Mucosa of stomach (tissue), 1 donor: ENCODE results near the gene TLX2.
"Not testable (repeated sequence)": the region's sequence is repeated elsewhere in the genome, so short reads cannot be mapped to it uniquely, and the experiment has no call there.

Experiments used
- H3K27me3 ChIP-seq: one replicate; pipeline ENCODE4 v1.7.0; 2013; ENCODE audit warnings: mild to moderate bottlenecking, low read length; ENCODE audit not compliant: control insufficient read depth, insufficient read depth
- H3K36me3 ChIP-seq: one replicate; pipeline ENCODE4 v1.7.0; 2013; ENCODE audit warnings: low read length; ENCODE audit not compliant: control insufficient read depth, insufficient read depth
- H3K4me1 ChIP-seq: one replicate; pipeline ENCODE4 v1.7.0; 2013; ENCODE audit warnings: mild to moderate bottlenecking, low read length; ENCODE audit not compliant: control insufficient read depth, insufficient read depth
- H3K4me3 ChIP-seq: one replicate; pipeline ENCODE4 v1.7.0; 2013; ENCODE audit warnings: low read length
- H3K9ac ChIP-seq: one replicate; pipeline ENCODE4 v1.7.0; 2013; ENCODE audit warnings: mild to moderate bottlenecking, low read length, moderate library complexity
- H3K9me3 ChIP-seq: one replicate; pipeline ENCODE4 v1.7.0; 2013; ENCODE audit warnings: mild to moderate bottlenecking, low read length, moderate library complexity; ENCODE audit not compliant: control insufficient read depth
- donor health status: Pancreatic carcinoma.

The TLX2 gene

DNA sequence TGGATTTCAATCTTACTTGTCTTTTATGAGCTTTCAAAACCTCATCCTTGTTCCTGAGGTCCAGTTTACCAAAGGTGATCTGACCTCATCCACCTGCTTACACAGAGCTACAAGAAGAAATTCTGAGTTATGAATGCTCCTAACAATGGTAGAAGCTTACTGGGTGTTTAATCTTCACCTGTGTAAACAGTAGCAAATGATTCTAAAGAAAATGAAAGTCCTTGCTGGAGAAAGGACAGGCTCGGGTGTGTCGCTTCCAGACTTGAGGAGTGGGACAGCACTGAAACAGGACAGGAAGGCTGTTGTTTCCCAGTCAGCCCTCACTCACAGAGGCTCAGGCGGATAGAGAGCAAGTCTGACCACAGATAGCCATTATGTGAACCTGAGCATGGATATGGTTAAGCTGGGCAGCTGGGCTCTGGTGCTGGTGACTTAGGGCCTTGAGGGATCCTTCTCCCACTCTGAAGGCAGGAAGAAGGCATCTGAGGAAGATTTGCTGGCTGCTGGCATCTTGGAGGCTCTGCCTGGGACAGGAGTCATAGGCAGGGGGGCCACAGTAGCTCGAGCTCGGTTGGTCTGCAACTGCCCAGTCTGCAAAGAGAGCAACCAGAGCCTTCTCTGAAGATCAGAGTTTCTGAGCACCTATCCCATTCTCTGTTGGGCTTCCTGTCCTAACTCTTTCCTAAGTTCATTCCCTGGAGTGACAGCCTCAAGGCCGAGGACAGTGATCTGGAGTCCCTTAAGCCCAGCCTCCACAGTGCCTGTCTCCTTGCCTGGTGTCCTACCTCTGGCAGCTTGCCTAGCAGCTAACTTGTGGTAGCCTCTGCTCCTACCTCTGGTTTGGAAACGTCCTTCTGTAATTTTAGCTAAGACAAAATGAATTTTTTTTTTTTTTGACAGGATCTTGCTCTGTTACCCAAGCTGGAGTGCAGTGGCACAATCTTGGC lies 44.3 kb downstream of the TLX2 start:
- Histone ChIP-seq H3K4me1 (peaks cover 27% of the 10 kb centered on the region), H3K9ac (no peak overlapping the region), H3K9me3 (no peaks in the 10 kb centered on the region), H3K4me3 (no peak overlapping the region), H3K27me3 (no peaks in the 10 kb centered on the region), H3K36me3 (no peaks in the 10 kb centered on the region)

GRCh38 chr2:74559912-74560311 lies 45.7 kb downstream of the TLX2 start:
- no peaks in the 10 kb centered on the region for H3K27me3 ChIP-seq
- H3K9me3 ChIP-seq = no peaks in the 10 kb centered on the region
- H3K9ac ChIP-seq = no peak overlapping the region
- no peak overlapping the region for H3K4me3 ChIP-seq
- H3K4me1 ChIP-seq = peaks cover 27% of the 10 kb centered on the region
- H3K36me3 ChIP-seq = no peaks in the 10 kb centered on the region

DNA sequence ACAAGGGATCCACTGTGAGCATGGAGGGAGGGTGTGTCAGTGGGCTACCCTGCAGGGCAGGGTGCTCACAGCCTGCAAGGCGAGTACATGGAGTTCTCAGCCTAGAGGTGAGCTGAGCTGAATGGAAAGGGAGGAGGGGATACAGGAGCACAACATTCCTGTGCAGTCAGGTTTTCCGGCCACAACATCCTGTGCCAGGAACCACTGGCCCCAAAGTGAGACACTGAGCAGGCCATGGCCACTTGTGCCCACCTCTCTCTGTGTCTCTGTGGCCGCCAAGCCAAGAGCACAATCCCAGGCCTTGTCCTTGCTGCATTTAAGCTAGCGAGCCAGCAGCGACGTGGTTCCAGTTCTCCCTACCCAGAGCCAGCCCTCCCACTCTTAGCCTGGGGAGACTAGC lies 46.3 kb downstream of the TLX2 start:
- Histone ChIP-seq H3K4me3 (no peak overlapping the region), H3K36me3 (no peaks in the 10 kb centered on the region), H3K9ac (no peak overlapping the region), H3K27me3 (no peaks in the 10 kb centered on the region), H3K4me1 (peaks cover 22% of the 10 kb centered on the region), H3K9me3 (no peaks in the 10 kb centered on the region)

- H3K36me3 ChIP-seq, H3K9ac ChIP-seq, H3K4me3 ChIP-seq, H3K27me3 ChIP-seq, H3K9me3 ChIP-seq: not testable (repeated sequence)
- peaks cover 19% of the 10 kb centered on the region for H3K4me1 ChIP-seq
These were observed 46.8 kb downstream of the TLX2 start for GRCh38 chr2:74561022-74561421.

DNA sequence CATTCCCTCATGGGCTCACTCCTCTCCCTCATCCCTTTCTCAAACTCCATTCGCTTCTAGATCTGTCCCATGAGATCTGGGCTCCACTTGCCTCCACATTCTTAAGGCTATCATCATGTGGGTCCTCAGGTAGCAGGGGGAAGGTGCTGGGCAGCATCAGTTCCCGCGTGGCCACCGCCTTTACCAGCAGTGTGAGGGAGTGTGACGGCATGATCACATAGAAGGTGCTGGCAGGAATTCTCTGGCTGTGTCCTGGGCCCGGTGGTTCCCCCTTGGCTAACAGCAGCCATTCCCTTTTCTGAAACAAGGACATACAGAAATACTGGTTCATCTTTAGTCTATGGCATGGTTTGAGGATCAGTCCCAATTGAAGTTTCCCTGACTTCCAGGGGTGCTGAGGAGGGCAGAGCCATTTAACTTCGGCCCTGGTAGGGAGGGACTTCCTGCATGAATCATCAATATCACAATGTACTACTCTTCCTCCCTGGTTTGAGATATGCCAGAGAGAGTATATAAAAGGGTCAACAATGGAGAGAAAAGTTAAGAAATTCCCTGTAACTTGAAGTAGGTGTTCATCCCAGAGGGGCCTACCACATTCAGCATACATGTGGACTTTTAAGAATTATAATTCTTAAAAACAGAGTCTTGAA lies 48.0 kb downstream of the TLX2 start:
- no peak overlapping the region for H3K4me3 ChIP-seq
- H3K4me1 ChIP-seq = peaks cover 16% of the 10 kb centered on the region
- no peaks in the 10 kb centered on the region for H3K36me3 ChIP-seq
- no peak overlapping the region for H3K9ac ChIP-seq
- H3K9me3 ChIP-seq = no peaks in the 10 kb centered on the region
- no peaks in the 10 kb centered on the region for H3K27me3 ChIP-seq

GRCh38 chr2:74564222-74564621 lies 50.0 kb downstream of the TLX2 start:
- Histone ChIP-seq H3K4me3 (no peak overlapping the region), H3K9ac (no peak overlapping the region), H3K36me3 (no peaks in the 10 kb centered on the region), H3K9me3 (no peaks in the 10 kb centered on the region), H3K4me1 (no peaks in the 10 kb centered on the region), H3K27me3 (no peaks in the 10 kb centered on the region)

GRCh38 chr2:74566076-74566753 lies 52.0 kb downstream of the TLX2 start:
- Histone ChIP-seq H3K27me3 (no peaks in the 10 kb centered on the region), H3K36me3 (no peaks in the 10 kb centered on the region), H3K4me1 (no peaks in the 10 kb centered on the region), H3K4me3 (no peak overlapping the region), H3K9me3 (no peaks in the 10 kb centered on the region), H3K9ac (no peak overlapping the region)

DNA sequence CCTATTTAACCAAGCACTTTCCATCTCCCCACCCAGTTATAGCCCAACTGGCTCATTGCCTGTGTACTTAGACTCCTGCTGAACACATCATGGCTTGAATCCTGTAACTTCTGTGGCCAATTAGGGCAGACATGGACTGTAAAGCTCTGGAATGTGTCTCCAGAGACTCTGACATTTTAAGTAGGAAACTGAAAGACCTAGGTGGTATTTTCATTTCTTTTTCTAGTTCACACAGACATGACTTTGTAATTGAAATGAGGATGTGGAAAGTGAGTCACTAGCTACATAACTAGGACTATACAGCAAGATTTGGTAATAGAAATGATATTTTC lies 52.5 kb downstream of the TLX2 start:
- Histone ChIP-seq H3K9me3 (no peaks in the 10 kb centered on the region), H3K4me3 (no peak overlapping the region), H3K4me1 (no peaks in the 10 kb centered on the region), H3K9ac (no peak overlapping the region), H3K27me3 (no peaks in the 10 kb centered on the region), H3K36me3 (no peaks in the 10 kb centered on the region)
